Measurements from ENCODE around the gene ATXN2L.

The ATXN2L gene

DNA sequence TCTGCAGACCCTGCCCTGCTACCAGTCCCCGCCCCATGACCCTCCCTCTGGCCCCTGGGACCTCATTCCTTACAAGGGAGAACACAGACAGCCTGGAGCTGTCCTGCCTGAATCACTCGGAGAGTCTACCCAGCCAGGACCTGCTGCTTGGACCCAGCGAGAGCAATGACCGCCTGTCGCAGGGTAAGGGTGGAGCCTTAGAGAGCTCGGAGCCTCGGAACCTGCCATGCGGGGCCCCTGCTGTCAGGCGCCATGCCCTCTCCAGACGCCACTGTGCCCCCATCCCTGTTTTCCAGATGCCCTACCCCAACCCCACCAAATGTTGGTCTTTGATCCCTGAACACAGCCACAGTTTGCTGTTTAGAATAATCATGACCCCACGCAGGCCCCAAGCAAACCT is 46.4 kb downstream of the ATXN2L start:
- TF ChIP-seq, protein P1, sequence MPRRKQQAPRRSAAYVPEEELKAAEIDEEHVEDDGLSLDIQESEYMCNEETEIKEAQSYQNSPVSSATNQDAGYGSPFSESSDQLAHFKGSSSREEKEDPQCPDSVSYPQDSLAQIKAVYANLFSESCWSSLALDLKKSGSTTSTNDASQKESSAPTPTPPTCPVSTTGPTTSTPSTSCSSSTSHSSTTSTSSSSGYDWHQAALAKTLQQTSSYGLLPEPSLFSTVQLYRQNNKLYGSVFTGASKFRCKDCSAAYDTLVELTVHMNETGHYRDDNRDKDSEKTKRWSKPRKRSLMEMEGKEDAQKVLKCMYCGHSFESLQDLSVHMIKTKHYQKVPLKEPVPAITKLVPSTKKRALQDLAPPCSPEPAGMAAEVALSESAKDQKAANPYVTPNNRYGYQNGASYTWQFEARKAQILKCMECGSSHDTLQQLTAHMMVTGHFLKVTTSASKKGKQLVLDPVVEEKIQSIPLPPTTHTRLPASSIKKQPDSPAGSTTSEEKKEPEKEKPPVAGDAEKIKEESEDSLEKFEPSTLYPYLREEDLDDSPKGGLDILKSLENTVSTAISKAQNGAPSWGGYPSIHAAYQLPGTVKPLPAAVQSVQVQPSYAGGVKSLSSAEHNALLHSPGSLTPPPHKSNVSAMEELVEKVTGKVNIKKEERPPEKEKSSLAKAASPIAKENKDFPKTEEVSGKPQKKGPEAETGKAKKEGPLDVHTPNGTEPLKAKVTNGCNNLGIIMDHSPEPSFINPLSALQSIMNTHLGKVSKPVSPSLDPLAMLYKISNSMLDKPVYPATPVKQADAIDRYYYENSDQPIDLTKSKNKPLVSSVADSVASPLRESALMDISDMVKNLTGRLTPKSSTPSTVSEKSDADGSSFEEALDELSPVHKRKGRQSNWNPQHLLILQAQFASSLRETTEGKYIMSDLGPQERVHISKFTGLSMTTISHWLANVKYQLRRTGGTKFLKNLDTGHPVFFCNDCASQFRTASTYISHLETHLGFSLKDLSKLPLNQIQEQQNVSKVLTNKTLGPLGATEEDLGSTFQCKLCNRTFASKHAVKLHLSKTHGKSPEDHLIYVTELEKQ (tag by site-specific recombination; IDR thresholded peaks at IDR 0.05; ENCODE audit: borderline replicate concordance), result no peak
- TF ChIP-seq, protein P2, sequence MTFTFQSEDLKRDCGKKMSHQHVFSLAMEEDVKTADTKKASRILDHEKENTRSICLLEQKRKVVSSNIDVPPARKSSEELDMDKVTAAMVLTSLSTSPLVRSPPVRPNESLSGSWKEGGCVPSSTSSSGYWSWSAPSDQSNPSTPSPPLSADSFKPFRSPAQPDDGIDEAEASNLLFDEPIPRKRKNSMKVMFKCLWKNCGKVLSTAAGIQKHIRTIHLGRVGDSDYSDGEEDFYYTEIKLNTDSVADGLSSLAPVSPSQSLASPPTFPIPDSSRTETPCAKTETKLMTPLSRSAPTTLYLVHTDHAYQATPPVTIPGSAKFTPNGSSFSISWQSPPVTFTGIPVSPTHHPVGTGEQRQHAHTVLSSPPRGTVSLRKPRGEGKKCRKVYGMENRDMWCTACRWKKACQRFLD (tag by site-specific recombination; IDR thresholded peaks at IDR 0.05), result no peak
- TF ChIP-seq ZNF548 (tag by site-specific recombination; IDR thresholded peaks at IDR 0.05), result no peak
- TF ChIP-seq, protein P3, sequence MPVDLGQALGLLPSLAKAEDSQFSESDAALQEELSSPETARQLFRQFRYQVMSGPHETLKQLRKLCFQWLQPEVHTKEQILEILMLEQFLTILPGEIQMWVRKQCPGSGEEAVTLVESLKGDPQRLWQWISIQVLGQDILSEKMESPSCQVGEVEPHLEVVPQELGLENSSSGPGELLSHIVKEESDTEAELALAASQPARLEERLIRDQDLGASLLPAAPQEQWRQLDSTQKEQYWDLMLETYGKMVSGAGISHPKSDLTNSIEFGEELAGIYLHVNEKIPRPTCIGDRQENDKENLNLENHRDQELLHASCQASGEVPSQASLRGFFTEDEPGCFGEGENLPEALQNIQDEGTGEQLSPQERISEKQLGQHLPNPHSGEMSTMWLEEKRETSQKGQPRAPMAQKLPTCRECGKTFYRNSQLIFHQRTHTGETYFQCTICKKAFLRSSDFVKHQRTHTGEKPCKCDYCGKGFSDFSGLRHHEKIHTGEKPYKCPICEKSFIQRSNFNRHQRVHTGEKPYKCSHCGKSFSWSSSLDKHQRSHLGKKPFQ (tag by site-specific recombination; IDR thresholded peaks at IDR 0.05), result no peak
- no peak for TF ChIP-seq ZNF214 (tag by site-specific recombination; IDR thresholded peaks at IDR 0.05; ENCODE audit: borderline replicate concordance)
- TF ChIP-seq ZNF350 (tag by site-specific recombination; IDR thresholded peaks at IDR 0.05), result no peak
- TF ChIP-seq, protein P4, sequence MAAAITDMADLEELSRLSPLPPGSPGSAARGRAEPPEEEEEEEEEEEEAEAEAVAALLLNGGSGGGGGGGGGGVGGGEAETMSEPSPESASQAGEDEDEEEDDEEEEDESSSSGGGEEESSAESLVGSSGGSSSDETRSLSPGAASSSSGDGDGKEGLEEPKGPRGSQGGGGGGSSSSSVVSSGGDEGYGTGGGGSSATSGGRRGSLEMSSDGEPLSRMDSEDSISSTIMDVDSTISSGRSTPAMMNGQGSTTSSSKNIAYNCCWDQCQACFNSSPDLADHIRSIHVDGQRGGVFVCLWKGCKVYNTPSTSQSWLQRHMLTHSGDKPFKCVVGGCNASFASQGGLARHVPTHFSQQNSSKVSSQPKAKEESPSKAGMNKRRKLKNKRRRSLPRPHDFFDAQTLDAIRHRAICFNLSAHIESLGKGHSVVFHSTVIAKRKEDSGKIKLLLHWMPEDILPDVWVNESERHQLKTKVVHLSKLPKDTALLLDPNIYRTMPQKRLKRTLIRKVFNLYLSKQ (tag by site-specific recombination; IDR thresholded peaks at IDR 0.05; ENCODE audit: borderline replicate concordance), result no peak
- TF ChIP-seq FEZF1 (tag by site-specific recombination; IDR thresholded peaks at IDR 0.05), result no peak
- no peak for TF ChIP-seq ZNF658 (tag by site-specific recombination; IDR thresholded peaks at IDR 0.05)
- TF ChIP-seq ZNF670 (tag by site-specific recombination; IDR thresholded peaks at IDR 0.05; ENCODE audit: low read depth), result no peak
- no peak for TF ChIP-seq ZNF610 (tag by site-specific recombination; IDR thresholded peaks at IDR 0.05; ENCODE audit: borderline replicate concordance)
- no peak for TF ChIP-seq ZNF311 (tag by site-specific recombination; IDR thresholded peaks at IDR 0.05; ENCODE audit: borderline replicate concordance)
- TF ChIP-seq HOXD13 (CRISPR knock-in tag; IDR thresholded peaks at IDR 0.05; ENCODE audit: borderline replicate concordance), result no peak
- Histone ChIP-seq H3K27ac (ENCODE audit: extremely low read depth, low read depth, low read length) (no peak overlapping the region), H3K36me3 (ENCODE audit: control insufficient read depth in 2 of 2, insufficient read depth in 1 of 2, low read length in 2 of 2) (peaks cover 17 to 76% of the 10 kb centered on the region in 2 experiments; a peak in 2 of 3 replicates), H3K9me3 (ENCODE audit: control insufficient read depth, insufficient read depth, low read depth, low read length) (no peaks in the 10 kb centered on the region), H3K4me3 (ENCODE audit: low read depth, low read length) (no peak overlapping the region), H3K4me1 (ENCODE audit: control insufficient read depth, insufficient read depth, low read length) (no peaks in the 10 kb centered on the region)
- CTCF ChIA-PET, result no interaction called here
- POLR2A ChIA-PET, result no interaction called here

DNA sequence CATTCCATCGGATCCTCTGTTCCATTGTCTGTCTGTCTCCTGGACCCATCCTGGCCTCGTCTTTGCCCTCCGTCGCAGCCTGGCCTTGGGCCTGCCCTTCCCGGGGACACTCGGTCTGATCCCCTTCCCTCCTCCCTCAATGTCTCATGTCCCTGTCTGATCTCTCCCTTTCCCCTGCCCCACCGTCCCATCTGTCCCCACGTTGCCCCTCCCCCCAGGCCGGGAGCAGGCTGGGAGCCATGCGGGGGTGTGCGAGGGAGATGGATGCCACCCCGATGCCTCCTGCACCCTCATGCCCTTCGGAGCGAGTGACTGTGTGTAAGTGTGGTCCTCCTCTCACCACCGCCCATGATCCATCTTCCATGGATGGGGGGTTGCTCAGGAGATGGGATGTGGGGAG is 50.2 kb downstream of the ATXN2L start:
- ChIA-PET CTCF (interaction anchor here (0.6 to 3.4 kb wide), 5 partner anchors 8 to 72 kb away, joined by 3 to 19 read pairs (median 6); partner anchors contain the start of genes RABEP2 and SH2B1), POLR2A (interaction anchor here (1.6 kb wide), 1 partner anchor 9 kb away, joined by 8 read pairs; the partner anchor contains the start of gene SH2B1)
- Histone ChIP-seq H3K9me3 (ENCODE audit: control insufficient read depth, insufficient read depth, low read depth, low read length) (no peaks in the 10 kb centered on the region), H3K36me3 (ENCODE audit: control insufficient read depth in 2 of 2, insufficient read depth in 1 of 2, low read length in 2 of 2) (peaks cover 17 to 60% of the 10 kb centered on the region in 2 experiments; a peak in 2 of 3 replicates), H3K4me1 (ENCODE audit: control insufficient read depth, insufficient read depth, low read length) (no peaks in the 10 kb centered on the region), H3K27ac (ENCODE audit: extremely low read depth, low read depth, low read length) (no peak overlapping the region), H3K4me3 (ENCODE audit: low read depth, low read length) (no peak overlapping the region)
- TF ChIP-seq, protein P5, sequence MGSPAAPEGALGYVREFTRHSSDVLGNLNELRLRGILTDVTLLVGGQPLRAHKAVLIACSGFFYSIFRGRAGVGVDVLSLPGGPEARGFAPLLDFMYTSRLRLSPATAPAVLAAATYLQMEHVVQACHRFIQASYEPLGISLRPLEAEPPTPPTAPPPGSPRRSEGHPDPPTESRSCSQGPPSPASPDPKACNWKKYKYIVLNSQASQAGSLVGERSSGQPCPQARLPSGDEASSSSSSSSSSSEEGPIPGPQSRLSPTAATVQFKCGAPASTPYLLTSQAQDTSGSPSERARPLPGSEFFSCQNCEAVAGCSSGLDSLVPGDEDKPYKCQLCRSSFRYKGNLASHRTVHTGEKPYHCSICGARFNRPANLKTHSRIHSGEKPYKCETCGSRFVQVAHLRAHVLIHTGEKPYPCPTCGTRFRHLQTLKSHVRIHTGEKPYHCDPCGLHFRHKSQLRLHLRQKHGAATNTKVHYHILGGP (tag by site-specific recombination; IDR thresholded peaks at IDR 0.05), result no peak
- TF ChIP-seq ZBTB17 (tag by site-specific recombination; IDR thresholded peaks at IDR 0.05), result no peak
- TF ChIP-seq, protein P6, sequence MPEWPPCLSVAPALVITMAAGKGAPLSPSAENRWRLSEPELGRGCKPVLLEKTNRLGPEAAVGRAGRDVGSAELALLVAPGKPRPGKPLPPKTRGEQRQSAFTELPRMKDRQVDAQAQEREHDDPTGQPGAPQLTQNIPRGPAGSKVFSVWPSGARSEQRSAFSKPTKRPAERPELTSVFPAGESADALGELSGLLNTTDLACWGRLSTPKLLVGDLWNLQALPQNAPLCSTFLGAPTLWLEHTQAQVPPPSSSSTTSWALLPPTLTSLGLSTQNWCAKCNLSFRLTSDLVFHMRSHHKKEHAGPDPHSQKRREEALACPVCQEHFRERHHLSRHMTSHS (tag by site-specific recombination; IDR thresholded peaks at IDR 0.05), result no peak
- TF ChIP-seq, protein P7, sequence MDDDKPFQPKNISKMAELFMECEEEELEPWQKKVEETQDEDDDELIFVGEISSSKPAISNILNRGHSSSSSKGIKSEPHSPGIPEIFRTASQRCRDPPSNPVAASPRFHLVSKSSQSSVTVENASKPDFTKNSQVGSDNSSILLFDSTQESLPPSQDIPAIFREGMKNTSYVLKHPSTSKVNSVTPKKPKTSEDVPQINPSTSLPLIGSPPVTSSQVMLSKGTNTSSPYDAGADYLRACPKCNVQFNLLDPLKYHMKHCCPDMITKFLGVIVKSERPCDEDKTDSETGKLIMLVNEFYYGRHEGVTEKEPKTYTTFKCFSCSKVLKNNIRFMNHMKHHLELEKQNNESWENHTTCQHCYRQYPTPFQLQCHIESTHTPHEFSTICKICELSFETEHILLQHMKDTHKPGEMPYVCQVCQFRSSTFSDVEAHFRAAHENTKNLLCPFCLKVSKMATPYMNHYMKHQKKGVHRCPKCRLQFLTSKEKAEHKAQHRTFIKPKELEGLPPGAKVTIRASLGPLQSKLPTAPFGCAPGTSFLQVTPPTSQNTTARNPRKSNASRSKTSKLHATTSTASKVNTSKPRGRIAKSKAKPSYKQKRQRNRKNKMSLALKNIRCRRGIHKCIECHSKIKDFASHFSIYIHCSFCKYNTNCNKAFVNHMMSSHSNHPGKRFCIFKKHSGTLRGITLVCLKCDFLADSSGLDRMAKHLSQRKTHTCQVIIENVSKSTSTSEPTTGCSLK (tag by site-specific recombination; IDR thresholded peaks at IDR 0.05), result no peak
- no peak for TF ChIP-seq ZSCAN30 (tag by site-specific recombination; IDR thresholded peaks at IDR 0.05)
- TF ChIP-seq KLF16 (tag by site-specific recombination; IDR thresholded peaks at IDR 0.05), result no peak
- TF ChIP-seq ZFP37 (tag by site-specific recombination; IDR thresholded peaks at IDR 0.05), result no peak
- no peak for TF ChIP-seq GFI1B (tag by site-specific recombination; IDR thresholded peaks at IDR 0.05)
